Frontal cortex (tissue), 4 donors: ENCODE results near the gene F7. TPM values are rescaled to one million over a fixed set of nuclear protein-coding genes. Genes with fewer than 3 reads are reported as not detected.

ENCODE experiments used
- DNase-seq, 2 donors: peaks; one replicate each; pipeline ENCODE4 v3.0.0; 2012; ENCODE audit warnings: low spot score in 2 of 2
- FAIRE-seq: peaks from 2 replicates; lab custom pipeline; 2012; peaks lifted over from hg19 to GRCh38; lab: Jason Lieb, UNC
- total RNA-seq: library from RNA; depleted of rRNA; stranded (reverse); fragments of >200 nt; gene quantifications from one replicate; pipeline ENCODE4 v1.2.3, GENCODE V29; 2014
- donor health status: control.
- donor health status: control.
- donor health status: control.

F7 gene
- total RNA-seq, 1 donor from 2014 or later: 0.82 TPM

- FAIRE-seq (no peak), DNase-seq (no peak)
These were observed 42.8 kb downstream of the F7 start for GRCh38 chr13:113148407-113148806.

DNA sequence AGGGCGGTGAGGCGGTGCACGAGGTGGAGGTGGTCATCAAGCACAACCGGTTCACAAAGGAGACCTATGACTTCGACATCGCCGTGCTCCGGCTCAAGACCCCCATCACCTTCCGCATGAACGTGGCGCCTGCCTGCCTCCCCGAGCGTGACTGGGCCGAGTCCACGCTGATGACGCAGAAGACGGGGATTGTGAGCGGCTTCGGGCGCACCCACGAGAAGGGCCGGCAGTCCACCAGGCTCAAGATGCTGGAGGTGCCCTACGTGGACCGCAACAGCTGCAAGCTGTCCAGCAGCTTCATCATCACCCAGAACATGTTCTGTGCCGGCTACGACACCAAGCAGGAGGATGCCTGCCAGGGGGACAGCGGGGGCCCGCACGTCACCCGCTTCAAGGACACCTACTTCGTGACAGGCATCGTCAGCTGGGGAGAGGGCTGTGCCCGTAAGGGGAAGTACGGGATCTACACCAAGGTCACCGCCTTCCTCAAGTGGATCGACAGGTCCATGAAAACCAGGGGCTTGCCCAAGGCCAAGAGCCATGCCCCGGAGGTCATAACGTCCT is 43.4 kb downstream of the F7 start:
- FAIRE-seq (no peak), DNase-seq (no peak)

- FAIRE-seq (no peak), DNase-seq (no peak)
These were observed 44.3 kb downstream of the F7 start for GRCh38 chr13:113149711-113150549.

GRCh38 chr13:113150550-113151365 is 45.2 kb downstream of the F7 start:
- FAIRE-seq (no peak), DNase-seq (no peak)

DNA sequence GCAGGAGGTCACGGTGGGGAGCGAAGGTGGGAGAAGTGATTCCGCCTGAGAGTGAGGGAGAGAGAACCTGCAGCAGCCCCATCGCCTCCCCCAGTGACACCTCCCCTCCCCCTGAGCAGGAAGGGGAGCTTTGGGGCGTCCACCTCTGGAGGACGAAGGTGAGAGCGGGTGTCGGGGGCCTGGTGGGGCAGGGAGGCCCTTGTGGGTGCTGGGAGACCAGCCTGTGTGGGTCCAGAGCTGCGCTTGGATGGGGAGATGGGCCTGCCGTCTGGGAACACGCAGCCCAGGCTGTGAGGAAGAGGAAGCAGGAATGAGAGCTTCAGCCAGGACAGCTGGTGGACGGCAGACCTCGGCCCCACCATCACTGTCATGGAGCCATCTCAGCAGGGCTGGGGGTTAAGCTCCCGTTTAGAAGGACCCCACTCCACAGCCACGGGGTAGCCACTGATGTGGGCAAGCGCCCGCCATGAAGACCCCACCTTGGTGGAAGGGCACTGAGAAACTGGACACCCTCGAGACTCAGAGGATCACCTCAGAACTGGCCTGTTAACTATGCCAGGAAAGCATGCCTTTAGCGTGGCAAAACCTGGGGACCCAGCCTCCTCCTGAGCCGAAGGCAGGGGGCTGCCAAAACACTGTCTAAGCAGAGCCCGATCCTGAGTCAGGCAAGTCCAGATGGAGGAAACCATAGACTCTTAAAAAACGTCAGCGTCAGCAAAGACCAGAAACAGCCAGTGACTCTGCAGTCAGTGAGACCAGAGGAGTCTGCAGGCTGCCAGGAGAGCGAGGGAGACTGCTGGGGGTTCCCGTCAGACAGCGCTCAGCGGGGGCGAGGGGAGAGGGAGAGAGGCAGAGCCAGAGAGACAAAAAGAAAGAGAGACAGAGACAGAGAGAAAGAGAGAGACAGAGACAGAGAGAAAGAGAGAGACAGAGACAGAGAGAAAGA is 46.4 kb downstream of the F7 start:
- DNase-seq (peak in 1 of 2 donors; percentile 49), FAIRE-seq (no peak)

DNA sequence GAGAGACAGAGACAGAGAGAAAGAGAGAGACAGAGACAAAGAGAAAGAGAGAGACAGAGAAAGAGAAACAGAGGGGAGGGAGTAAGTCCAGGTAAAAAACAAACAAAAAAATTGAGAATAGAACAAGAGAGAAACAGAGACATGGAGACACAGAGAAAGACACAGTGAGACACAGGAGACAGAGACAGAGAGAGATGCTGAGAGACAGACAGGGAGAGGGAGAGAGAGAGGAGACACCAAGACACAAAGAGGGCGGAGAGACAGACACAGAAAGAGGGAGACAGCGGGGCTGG is 47.0 kb downstream of the F7 start:
- no peak for FAIRE-seq

DNA sequence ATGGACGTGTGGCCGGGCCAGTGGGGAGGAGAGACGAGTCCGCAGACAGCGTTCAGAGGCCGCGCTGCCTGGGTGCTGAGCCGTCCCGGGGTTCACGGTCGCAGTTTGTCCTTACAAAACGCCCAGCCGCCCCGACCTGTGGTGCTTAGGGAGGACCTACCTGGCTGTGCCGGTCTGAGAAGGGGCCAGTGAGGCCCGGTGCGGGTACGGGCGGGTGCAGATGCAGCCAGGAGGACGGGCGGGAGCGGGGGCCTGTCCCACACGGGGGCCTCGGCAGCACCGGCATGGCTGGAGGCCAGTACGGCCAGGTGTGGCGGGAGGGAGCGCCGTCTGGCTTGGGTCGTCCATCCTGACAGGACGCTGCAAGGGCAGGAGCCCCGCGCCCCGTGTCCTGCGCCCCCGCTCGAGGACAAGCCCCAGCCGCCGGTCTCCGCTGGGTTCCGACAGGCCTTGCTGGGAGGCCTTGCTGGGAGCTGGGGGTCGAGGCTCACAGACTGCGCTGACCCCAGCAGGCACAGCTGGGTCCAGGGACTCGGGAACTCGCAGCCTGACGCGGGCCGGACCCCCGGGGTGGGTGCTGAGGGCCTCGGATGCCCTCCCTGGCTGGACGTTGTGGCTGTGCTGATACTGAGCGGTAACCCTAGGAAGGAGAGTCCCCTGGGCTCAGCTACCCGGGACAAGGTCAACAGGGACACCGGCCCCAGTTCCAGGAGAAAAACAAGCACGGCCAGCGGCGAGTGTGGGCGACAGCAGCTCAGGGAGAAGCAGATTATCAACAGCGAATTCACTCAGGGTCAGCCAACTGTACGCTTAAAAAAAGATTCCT is 47.6 kb downstream of the F7 start:
- FAIRE-seq: no peak
- DNase-seq: peak in 1 of 2 donors; percentile 48

More for the DNA sequence above, 47.0 kb downstream of the F7 start:
- no peak for DNase-seq

DNA sequence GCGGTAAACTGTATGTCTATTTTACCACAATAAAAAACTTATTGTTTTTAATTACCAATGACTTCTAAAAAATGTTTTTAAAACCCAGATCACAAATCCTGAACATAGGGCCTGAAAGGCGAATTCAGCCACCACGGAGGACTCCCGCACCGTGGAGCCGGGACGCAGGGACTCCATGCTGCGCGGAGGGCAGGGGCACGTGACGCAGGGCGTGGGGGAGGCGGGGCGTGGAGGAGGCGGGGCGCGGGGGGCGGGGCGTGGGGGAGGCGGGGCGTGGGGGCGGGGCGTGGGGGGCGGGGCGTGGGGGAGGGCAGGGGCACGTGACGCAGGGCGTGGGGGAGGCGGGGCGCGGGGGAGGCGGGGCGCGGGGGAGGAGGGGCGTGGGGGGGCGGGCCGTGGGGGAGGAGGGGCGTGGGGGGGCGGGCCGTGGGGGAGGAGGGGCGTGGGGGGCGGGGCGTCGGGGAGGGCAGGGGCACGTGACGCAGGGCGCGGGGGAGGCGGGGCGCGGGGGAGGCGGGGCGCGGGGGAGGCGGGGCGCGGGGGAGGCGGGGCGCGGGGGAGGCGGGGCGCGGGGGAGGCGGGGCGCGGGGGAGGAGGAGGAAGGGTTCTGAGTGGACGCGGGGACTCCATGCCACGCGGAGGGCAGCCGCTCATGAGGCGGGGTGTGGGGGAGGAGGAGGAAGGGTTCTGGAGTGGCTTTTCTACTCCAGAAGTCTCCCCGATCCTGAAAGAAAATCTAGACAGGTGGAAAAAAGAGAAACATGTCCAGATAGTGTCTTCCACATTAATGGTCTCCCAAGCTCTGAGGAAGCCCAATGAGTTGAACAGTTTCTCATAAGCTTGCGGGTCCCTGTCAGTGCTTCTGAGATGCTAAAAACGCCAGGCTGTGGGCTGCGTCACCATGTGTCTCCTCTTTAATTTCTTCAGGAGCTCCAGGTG is 48.5 kb downstream of the F7 start:
- no peak for FAIRE-seq
- peak; percentile 84 to 93 for DNase-seq

DNA sequence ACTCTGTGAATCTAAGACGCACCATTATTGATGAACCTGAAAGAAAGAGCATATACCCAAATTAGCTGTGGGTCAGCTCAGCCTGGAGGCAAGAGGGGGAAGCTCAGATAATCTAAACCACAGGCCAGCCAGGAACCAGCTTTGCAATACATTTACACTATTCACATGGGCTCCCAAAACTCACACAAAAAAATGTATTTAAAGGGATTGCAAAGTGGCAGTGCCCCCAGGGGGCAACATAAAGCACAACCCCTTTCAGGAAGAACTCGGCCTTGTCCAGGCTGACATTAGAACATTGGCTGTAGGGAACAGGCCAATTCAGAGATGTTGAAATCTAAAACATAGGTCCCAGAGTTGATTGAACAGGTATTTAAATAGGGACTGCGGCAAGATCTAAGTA is 49.6 kb downstream of the F7 start:
- DNase-seq (no peak), FAIRE-seq (no peak)

GRCh38 chr13:113155982-113156655 is 50.5 kb downstream of the F7 start:
- FAIRE-seq (no peak), DNase-seq (no peak)

DNA sequence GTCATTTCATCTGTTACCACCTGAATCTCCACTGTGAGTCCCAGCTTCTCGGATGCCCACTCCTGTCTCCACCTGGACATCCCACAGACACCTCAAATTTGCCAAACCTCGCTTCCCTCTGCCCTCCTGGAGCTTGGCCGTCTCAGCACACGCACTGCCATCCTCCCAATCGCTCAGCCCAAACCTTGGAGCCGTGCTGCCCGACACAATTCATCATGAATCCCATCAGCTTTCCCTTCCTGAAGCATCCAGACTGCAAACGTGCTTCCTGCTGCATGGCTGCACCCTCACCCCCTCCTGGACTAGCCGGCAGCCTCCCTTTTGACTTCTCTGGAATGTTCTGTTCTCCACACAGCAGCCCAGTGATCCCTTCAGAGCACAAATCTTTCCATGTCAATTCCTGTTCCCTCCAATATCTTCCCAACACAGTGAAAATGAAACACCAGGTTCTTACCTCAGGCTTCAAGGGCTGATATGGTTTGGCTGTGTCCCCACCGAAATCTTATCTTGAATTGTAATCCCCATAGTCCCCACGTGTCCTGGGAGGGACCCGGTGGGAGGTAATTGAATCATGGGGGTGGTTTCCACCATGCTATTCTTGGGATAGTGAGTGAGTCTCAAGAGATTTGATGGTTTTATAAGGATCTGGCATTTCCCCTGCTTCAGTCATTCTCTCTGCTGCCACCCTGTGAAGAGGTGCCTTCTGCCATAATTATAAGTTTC is 51.8 kb downstream of the F7 start:
- FAIRE-seq: no peak

GRCh38 chr13:113157929-113158747 is 52.5 kb downstream of the F7 start, which contains the start of gene PROZ:
PROZ (plus strand) TSS chr13:113158648; CDS start chr13:113158661, 13 bp downstream.
- DNase-seq (no peak), FAIRE-seq (no peak)

More for the DNA sequence above, 51.8 kb downstream of the F7 start:
- DNase-seq: no peak

- no peak for DNase-seq
- no peak for FAIRE-seq
These were observed 53.4 kb downstream of the F7 start for GRCh38 chr13:113158946-113159345.

DNA sequence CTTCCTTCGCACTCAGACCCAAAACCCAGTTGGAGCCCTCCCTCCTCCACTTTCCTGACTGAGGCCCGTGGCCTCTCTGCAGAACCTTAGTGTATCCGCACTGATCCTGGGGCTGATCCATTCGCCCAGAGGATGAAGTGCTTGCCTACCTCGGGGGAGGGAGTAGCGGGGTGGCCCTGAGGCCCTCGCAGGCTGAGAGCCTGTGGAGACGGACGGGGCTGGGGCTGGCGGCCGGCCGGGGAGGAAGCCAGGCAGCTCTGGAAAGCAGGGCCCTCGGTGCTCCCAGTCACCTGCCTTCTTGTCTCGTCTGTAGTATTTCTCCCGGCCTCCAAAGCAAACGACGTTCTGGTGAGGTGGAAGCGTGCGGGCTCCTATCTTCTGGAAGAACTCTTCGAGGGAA is 54.1 kb downstream of the F7 start:
- no peak for FAIRE-seq

GRCh38 chr13:113160983-113161382 is 55.4 kb downstream of the F7 start:
- no peak for FAIRE-seq

More for the DNA sequence above, 54.1 kb downstream of the F7 start:
- no peak for DNase-seq

GRCh38 chr13:113161433-113161832 is 55.8 kb downstream of the F7 start:
- no peak for DNase-seq

More at GRCh38 chr13:113160983-113161382, 55.4 kb downstream of the F7 start:
- DNase-seq: no peak

More at GRCh38 chr13:113161433-113161832, 55.8 kb downstream of the F7 start:
- FAIRE-seq: no peak
